GM19372 (cell line): ENCODE data around the gene ATG7.
"Not testable (repeated sequence)": the region's sequence is repeated elsewhere in the genome, so short reads cannot be mapped to it uniquely, and the experiment has no call there.

Experiments used
- ATAC-seq: cut with Tn5 transposase; IDR thresholded peaks from one replicate; pipeline ENCODE4 v1.9.1; 2021; ENCODE audit warnings: mild to moderate bottlenecking, low read depth, moderate library complexity; ENCODE audit not compliant: unreplicated experiment

ATG7 gene

GRCh38 chr3:11488356-11488755 lies 216.2 kb downstream of the ATG7 start:
- not testable (repeated sequence) for ATAC-seq

GRCh38 chr3:11494131-11494916 lies 222.1 kb downstream of the ATG7 start:
- ATAC-seq: no peak

GRCh38 chr3:11495948-11496557 lies 223.9 kb downstream of the ATG7 start:
- no peak for ATAC-seq

GRCh38 chr3:11498177-11498576 lies 226.0 kb downstream of the ATG7 start:
- ATAC-seq: no peak

- no peak for ATAC-seq
These were observed 226.4 kb downstream of the ATG7 start for GRCh38 chr3:11498646-11499045.

GRCh38 chr3:11499144-11499543 lies 226.9 kb downstream of the ATG7 start:
- ATAC-seq: no peak

GRCh38 chr3:11502413-11502812 lies 230.2 kb downstream of the ATG7 start:
- not testable (repeated sequence) for ATAC-seq

- ATAC-seq: no peak
These were observed 235.5 kb downstream of the ATG7 start for GRCh38 chr3:11507719-11508118.

GRCh38 chr3:11508346-11509172 lies 236.4 kb downstream of the ATG7 start:
- no peak for ATAC-seq

GRCh38 chr3:11509173-11510000 lies 237.2 kb downstream of the ATG7 start:
- no peak for ATAC-seq

- ATAC-seq: no peak
These were observed 237.8 kb downstream of the ATG7 start for GRCh38 chr3:11510001-11510340.

- no peak for ATAC-seq
These were observed 238.2 kb downstream of the ATG7 start for GRCh38 chr3:11510356-11510755.

- not testable (repeated sequence) for ATAC-seq
These were observed 239.4 kb downstream of the ATG7 start for GRCh38 chr3:11511606-11512005.

GRCh38 chr3:11513125-11513816 lies 241.1 kb downstream of the ATG7 start:
- ATAC-seq: not testable (repeated sequence)

- ATAC-seq: no peak
These were observed 241.6 kb downstream of the ATG7 start for GRCh38 chr3:11513817-11514135.

GRCh38 chr3:11514191-11514821 lies 242.1 kb downstream of the ATG7 start:
- ATAC-seq: no peak

- no peak for ATAC-seq
These were observed 245.4 kb downstream of the ATG7 start for GRCh38 chr3:11517601-11518000.

- ATAC-seq: no peak
These were observed 249.0 kb downstream of the ATG7 start for GRCh38 chr3:11521167-11521566.

GRCh38 chr3:11522398-11522715 lies 250.2 kb downstream of the ATG7 start:
- ATAC-seq: no peak
